Measurements from ENCODE around the gene GPX5. TPM values are rescaled to one million over a fixed set of nuclear protein-coding genes. Genes with fewer than 3 reads are reported as not detected.
"Not testable (repeated sequence)": the region's sequence is repeated elsewhere in the genome, so short reads cannot be mapped to it uniquely, and the experiment has no call there.

The GPX5 gene, protein sequence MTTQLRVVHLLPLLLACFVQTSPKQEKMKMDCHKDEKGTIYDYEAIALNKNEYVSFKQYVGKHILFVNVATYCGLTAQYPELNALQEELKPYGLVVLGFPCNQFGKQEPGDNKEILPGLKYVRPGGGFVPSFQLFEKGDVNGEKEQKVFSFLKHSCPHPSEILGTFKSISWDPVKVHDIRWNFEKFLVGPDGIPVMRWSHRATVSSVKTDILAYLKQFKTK
- total RNA-seq, result not detected

DNA sequence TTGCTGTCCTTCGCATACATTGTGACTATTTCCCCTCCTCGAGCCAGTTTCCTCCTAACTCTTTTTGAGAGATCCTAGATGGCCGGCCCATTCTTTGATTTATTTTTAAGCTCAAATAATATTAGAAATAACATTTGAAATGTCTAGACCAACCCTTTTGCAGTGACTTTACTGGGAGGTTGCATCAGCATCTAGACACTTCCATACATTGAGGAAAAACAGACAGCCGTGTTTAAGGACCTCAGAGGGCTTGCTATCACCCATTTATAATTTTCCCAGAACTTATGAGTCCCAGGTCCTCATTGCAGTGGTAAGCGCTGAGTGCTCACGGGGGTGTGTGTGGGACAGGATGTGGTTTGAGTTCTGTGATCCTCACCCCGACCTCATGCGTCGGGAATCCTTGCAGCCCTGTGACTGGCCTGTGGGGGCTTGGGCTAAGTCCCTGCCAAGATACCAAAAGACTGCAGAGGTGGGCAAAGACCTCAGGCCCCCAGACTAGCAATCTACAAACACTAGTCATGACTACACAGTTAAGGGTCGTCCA lies at the start of gene GPX5:
TSS of gene GPX5 (plus strand) at position 386 of the 544 bp plus-strand sequence. CDS start at position 519, 133 bp downstream.
- no peak for ATAC-seq

DNA sequence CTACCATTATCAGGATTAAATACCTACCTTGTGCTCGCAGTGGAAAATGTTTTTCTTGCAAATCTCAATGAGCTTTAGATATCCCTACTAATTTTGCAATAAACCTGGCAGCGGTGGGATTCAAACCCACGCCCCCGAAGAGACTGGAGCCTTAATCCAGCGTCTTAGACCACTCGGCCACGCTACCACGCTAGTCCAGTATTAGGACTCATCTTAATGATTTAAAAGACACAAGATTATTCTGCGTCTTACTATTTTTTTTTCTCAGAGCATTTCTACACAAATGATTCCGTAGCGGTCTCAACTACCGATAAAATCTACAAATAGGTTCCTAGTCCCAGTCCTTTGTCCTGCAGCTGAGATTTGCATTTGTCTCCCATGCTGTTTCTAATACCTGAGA lies 47.2 kb upstream of the GPX5 start:
- ATAC-seq, result no peak

DNA sequence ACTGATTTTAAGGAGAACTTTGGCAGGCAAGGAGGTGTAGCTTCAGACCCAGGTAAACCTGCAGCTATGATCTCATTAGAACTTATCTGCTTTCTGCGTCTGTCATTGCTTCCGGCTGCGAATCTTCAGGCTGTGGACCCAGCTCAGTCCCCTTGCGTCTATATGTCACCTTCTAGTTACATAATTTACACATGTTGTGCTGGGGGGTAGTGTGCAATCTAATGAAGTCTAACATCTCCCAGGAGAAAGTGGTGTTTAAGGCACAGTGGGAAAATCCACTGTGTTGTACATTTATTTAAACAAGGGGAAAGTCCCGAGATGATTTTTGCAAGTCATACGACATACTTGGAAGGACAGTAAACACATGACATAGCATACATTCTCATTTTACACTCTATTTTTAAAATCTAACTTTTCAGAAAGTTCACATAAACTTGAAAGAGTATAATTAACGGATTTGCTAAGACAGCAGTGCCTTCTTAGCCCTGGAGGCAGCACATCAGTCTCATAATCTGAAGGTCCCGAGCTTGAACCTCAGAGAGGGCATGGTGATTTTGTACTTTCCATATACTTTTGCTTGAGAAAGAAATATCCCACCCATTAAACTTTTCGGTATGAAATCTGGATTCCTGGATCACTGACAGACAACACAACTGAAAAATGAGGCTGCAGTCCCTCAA lies 45.3 kb upstream of the GPX5 start:
- no peak for ATAC-seq

DNA sequence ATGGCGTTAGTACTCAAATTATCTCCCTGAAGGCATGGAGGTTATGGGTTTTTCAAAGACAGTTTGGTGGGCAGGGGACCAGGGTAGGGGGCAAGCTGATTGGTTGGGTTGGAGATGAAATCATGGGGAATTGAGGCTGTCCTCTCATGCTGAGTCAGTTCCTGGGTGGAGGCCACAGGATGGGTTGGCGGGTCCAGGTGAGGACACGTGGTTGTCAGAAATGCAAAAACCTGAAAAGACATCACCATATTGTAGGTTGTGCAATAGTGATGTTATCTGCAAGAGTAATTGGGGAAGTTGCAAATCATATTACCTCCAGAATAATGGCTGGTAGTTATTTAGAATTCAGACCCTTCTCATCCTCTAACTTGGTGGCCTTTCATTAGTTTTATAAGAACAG lies 40.2 kb upstream of the GPX5 start:
- no peak for ATAC-seq

DNA sequence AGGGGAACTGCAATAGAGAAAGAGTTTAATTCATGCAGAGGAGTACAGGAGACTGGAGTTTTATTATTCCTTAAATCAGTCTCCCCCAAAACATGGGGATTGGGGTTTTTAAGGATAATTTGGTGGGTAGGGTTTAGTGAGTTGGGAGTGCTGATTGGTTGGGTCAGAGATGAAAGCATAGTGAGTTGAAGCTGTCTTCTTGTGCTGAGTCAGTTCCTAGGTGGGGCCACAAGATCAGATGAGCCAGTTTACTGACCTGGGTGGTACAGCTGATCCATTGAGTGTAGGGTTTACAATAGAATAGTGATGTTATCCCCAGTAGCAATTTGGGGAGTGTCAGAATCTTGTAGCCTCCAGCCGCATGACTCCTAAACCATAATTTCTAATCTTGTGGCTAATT lies 39.1 kb upstream of the GPX5 start:
- no peak for ATAC-seq

DNA sequence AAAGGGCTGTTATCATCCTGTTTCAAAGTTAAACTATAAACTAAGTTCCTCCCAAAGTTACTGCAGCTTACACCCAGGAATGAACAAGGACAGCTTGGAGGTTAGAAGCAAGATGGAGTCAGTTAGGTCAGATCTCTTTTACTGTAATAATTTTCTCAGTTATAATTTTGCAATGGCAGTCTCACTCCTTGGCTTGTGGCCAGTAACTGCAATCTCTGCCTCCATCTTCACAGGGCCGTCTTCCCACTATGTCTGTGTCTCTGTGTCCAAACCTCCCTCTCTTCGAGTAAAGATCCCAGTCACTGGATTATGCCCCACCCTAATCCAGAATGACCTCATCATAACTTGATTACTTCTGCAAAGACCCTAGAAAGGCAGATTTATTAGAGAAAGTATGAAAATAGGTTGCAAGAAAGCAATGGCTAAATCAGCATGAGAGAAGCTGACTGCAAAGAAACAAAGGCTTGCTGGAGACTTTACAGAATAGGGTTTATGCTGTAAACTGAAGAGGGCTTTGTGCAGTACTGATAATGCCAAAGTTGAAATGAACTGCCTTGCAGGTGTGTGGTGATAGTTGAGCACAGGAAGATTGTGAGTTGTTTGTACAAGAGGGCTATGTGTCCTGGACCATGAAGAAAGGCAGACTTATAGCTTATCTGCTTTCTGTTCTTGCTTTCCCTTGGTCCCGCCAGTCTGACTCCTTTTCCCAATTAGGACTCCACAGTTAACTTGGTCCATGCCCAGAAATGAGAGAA lies 38.5 kb upstream of the GPX5 start:
- no peak for ATAC-seq

DNA sequence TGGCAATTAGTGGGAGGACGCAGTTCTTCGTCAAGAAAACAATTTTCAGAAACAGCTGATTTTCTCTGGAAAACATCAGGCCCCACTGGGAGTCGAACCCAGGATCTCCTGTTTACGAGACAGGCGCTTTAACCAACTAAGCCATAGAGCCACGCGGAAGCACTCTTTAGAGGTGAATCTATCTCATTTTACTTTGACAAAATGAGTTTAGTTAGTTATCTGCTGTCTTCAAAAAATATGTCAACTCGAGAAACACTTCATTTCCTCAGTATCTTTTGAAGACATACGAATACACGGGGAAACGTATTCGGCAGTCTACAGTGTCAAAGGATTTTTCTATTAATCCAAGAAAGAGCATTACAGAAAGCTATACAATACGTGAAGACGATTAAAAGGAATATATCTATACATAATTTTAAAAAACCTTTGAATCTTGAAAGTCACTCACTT lies 36.7 kb upstream of the GPX5 start:
- ATAC-seq, result no peak

DNA sequence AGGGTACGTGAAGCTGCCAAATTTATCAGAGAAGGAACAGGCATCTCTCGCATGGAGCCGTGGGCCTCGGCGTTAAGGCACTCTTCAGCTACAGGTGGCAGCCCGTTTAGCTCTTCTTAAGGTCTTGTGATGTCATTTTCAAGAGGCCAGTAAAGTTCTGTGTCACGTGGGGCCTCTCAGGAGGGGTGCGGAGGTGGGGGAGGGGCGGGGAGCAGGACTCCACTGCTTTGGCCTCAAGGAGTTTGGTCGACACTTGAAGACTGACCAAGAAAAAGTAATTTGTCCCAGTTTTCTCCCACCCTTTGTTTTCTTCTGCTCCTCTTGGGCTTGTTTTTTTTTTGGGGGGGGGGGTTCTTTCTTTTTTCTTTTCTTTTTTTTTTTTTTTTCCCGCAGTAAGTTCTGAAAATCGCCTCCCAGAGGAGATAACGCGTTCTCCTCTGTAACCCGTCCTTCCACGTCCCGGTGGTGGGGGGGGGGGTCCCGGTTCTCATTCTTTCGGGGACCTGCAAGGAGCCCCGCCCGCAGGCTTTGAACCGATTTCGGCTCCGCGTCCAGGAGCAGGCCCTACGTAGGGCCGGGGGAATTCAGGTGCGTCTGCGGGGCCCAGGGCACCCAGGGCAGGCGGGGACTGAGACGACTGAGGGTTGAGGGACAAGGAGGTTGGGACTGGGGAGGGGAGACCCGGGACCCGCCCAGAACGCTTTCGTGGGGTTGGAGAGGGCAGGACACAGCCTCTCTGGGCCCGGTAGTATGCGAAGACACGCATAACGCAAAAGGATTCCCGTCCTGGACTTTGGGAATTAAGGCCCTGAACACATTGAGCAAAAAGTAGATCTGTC lies 36.1 kb upstream of the GPX5 start:
- peak; percentile 72 for ATAC-seq

DNA sequence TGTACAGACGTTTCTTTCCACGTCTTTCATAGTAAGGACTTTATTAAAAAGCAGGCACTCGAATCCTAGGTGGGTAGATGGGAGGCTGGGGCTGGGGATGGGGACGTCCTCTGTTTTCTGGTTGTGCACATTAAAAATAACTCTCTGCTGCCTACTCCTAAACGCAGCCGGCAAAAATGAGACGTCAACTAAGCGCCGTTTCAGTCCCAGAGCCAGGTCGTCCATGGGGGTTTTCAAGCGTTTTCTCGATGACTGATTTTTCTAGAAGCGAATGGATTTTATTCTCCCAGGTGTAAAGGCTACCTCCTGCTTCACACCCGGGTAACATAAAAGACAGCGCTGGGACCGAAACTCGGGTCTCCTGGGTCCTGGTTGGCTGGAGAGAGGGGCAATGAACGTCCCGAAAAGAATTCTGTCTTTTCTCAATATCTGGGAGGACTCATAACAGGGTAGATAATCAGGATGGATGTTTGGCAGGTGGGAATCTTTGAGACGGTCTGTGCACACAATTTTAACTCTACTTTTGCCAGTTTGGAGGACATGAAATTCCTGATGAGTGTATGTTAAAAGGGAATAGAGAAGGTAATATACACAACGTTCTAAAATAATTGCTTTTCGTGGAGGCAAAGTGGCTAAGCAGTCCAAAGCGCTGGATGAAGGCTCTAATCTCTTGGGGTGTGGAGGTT lies 35.3 kb upstream of the GPX5 start:
- no peak for ATAC-seq

DNA sequence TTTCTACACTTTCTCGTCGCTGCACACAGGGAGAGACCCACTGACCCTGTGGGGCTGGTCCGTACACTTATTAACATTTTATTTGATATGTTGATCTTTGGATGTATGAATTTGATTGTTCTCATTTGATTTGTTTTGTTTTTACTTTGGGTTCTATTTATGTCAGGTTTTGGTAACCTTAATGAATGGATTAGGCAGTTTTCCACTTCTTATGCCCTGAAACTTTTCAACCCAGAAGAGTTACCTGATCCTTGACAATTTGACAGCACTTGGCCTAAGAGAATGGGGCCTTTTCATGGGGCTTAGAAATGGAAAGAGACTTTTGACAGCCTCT lies 33.7 kb upstream of the GPX5 start:
- no peak for ATAC-seq

DNA sequence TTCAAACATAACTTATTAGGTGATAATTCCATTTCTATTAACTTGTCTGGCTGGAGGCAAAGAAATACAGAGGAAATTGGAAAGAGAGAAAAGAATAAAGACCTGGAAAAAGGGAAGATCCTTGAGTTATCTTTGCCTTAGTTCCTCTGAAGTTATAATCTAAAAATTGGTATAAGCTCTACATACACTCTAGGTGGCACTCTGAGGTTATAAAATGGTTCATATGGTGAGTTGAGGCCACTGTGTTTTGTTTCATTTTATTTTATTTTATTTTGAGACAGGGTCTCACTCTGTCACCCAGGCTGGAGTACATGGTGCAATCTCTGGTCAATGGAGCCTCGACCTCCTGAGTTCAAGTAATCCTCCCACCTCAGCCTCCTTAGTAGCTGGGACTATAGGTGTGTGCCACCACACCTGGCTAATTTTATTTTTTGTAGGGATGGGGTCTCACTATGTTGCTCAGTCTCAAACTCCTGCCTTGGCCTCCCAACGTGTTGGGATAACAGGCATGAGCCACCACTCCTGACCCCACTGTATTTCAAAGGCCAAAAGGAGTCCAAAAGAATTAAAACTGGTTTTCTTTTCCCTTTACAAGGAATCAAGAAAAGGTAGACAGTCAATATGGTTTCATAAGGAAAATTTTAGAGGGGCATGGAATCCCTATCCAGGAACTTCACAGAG lies 29.4 kb upstream of the GPX5 start:
- no peak for ATAC-seq

DNA sequence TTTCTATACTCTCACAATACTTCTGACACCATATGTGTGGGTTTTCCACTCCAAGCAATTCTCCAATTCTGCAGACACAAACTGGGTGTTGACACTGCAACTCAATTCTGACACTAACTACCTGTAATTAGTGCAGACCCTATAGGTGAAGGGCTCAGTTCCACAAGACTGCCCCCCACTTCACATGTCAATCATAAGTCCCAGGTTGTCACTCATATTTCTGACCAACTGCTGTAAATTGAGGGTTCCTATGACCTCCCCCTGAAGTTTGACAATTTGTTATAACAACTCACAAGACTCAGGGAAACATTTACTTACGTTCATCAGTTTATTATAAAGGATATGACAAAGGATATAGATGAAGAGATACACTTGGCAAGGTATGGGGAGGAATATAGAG lies 28.4 kb upstream of the GPX5 start:
- ATAC-seq, result no peak

DNA sequence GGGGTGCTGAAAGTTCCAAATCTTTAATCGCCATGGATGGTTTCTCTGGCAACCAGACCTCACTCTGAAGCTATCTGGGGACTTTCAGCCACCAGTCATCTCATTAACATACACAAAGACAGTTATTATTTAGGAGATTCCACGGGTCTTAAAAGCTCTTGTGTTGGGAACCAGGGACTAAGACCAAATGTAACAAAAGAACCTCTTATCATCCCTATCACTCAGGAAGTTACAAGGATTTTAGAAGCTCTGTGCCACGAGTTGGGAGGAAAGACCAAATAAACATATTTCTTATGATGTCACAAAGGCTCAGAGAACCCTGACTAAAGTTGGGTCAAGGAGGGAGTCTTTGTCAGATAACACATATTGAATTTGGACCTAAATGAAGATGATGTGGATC lies 27.8 kb upstream of the GPX5 start:
- ATAC-seq, result no peak

DNA sequence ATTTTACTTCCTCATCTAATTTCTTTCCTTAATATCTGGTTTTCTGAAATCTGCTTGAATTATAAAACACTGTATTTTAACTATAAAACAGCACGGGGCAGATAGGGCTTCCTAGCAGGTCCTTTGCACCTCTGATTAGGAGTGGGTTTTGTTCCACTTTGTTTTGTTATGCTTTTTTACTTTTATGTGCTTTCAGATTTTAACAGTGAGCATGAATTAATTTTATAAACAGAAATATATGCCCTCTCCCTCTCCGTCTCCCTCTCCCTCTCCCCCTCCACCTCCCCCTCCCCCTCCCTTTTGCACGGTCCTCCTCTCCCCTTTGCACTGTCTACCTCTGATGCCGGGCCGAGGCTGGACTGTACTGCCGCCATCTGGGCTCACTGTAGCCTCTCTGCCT lies 24.4 kb upstream of the GPX5 start:
- no peak for ATAC-seq

DNA sequence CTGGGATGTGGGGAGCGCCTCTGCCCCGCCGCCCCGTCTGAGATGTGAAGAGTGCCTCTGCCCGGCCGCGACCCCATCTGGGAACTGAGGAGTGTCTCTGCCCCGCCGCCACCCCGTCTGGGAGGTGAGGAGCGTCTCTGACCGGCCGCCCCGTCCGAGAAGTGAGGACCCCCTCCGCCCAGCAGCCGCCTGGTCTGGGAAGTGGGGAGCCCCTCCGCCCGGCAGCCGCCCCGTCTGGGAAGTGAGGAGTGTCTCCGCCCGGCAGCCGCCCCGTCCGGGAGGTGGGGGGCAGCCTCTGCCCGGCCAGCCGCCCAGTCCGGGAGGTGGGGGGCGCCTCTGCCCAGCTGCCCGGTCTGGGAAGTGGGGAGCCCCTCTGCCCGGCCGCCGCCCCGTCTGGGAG lies 23.5 kb upstream of the GPX5 start:
- not testable (repeated sequence) for ATAC-seq

DNA sequence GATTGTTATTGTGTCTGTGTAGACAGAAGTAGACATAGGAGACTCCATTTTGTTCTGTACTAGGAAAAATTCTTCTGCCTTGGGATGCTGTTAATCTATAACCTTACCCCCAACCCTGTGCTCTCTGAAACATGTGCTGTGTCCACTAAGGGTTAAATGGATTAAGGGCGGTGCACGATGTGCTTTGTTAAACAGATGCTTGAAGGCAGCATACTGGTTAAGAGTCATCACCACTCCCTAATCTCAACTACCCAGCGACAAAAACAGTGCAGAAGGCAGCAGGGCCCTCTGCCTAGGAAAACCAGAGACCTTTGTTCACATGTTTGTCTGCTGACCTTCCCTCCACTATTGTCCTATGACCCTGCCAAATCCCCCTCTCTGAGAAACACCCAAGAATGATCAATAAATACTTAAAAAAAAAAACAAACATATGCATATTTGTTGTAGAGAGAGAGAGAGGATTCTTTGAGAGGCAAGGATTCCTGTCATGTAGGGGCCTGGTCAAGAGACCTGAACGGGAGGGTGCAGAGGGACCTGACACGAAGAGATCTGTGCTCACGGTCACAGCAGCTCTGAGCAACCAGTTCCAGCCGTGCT lies 22.9 kb upstream of the GPX5 start:
- ATAC-seq, result not testable (repeated sequence)

DNA sequence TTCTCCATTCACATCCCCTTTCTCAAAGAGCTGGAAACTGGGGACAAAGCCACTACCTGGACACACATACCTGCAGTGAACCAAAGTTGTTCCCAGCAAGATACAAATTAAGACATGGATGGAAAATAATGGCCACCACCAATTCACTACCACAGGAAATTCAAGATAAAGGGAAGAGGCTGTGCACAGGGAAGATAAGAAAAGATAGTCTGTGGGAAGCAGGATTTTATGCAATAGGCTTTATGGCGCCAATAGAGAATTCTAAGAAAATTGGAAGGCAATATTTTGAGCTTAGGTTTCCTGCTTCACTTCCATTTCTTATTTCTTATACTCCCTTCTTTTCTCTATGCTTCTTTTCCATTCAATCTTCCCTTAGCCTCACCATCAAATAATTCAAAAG lies 19.9 kb upstream of the GPX5 start:
- no peak for ATAC-seq

DNA sequence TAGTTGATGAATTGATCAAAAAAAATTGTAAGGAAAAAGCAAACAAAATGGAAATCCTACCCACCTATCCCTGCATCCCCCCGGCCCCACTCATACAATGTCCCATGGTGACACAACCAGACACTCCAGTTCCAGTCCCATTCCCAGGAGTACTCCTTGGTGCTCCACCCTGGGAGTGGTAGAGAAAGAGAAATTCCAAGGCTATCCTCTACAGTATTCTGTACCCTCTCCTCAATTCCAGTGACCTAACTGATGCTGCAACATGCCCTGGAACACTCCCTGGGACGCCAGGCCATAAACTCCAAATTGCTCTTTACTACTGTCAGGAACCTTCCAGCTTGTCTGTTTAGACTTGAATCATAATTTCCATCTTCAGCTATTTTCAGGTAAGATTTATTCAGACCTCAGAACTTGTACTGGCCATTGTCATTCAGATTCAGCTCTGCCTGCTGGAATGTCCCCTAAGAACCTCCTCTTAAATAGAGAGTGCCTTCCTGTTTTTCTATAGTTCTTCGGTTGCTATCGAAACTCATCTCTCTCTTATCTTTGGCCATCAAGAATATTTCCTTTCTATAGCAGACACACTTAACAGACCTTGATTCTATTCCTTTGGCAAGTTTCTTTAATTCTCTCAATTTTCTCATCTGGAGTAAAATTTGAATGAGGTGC lies 18.7 kb upstream of the GPX5 start:
- ATAC-seq, result no peak

DNA sequence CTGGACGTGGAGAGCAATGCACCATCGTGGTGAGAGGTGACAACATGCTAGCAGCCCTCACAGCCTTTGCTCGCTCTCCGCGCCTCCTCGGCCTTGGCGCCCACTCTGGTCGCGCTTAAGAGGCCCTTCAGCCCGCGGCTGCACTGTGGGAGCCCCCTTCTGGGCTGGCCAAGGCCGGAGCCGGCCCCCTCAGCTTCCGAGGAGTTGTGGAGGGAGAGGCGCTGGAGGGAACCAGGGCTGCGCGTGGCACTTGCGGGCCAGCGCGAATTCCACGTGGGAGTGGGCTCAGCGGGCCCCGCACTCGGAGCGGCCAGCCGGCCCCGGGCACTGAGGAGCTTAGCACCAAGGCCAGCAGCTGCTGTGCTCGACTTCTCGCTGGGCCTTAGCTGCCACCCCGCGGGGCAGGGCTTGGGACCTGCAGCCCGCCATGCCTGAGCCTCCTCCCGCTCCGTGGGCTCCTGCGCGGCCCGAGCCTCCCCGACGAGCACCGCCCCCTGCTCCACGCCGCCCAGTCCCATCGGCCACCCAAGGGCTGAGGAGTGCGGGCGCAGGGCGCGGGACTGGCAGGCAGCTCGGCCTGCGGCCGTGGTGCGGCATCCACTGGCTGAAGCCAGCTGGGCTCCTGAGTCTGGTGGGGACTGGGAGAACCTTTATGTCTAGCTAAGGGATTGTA lies 13.9 kb upstream of the GPX5 start:
- no peak for ATAC-seq

DNA sequence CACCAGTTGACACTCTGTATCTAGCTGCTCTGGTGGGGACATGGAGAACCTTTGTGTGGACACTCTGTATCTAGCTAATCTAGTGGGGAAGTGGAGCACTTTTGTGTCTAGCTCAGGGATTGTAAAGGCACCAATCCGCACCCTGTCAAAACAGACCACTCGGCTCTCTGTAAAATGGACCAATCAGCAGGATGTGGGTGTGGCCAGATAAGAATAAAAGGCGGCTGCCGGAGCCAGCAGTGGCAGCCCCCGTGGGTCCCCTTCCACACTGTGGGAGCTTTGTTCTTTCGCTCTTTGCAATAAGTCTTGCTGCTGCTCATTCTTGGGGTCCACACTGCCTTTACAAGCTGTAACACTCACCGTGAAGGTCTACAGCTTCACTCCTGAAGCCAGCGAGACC lies 13.3 kb upstream of the GPX5 start:
- not testable (repeated sequence) for ATAC-seq
